Measurements from ENCODE around the gene CSRP1. TPM values are rescaled to one million over a fixed set of nuclear protein-coding genes. Genes with fewer than 3 reads are reported as not detected.

Gene CSRP1
- total and polyA plus RNA-seq, 2 of the 13 experiments (the other 11 are each of a cell fraction or from before 2014, with no cell fraction given), result 17.7 to 68.9 TPM

GRCh38 chr1:201495551-201496295 lies 11.2 kb downstream of the CSRP1 start (continued):
- TF ChIP-seq E2F5 (CRISPR knock-in tag; conservative IDR thresholded peaks at IDR 0.05) (no peak), MYNN (CRISPR knock-in tag; IDR thresholded peaks at IDR 0.05; ENCODE audit: low read depth) (no peak), ZNF556 (CRISPR knock-in tag; IDR thresholded peaks at IDR 0.05; ENCODE audit: borderline replicate concordance) (no peak), ZNF746 (CRISPR knock-in tag; IDR thresholded peaks at IDR 0.05) (no peak), TRAFD1 (CRISPR knock-in tag; IDR thresholded peaks at IDR 0.05; ENCODE audit: borderline replicate concordance) (no peak), MLX (CRISPR knock-in tag; IDR thresholded peaks at IDR 0.05) (0 out of 2 replicates have a peak, but pooled peaks have one; percentile 27), ARID5B (CRISPR knock-in tag; IDR thresholded peaks at IDR 0.05) (peak; percentile 46; the same call in 1 of the 2 replicates), ZFY (CRISPR knock-in tag; IDR thresholded peaks at IDR 0.05) (peak; percentile 67), MAZ (IDR thresholded peaks at IDR 0.05; ENCODE audit: borderline replicate concordance, low read depth, low read length) (no peak), MAZ (CRISPR knock-in tag; IDR thresholded peaks at IDR 0.05; ENCODE audit: low read depth) (no peak)
- TF ChIP-seq, protein P1, sequence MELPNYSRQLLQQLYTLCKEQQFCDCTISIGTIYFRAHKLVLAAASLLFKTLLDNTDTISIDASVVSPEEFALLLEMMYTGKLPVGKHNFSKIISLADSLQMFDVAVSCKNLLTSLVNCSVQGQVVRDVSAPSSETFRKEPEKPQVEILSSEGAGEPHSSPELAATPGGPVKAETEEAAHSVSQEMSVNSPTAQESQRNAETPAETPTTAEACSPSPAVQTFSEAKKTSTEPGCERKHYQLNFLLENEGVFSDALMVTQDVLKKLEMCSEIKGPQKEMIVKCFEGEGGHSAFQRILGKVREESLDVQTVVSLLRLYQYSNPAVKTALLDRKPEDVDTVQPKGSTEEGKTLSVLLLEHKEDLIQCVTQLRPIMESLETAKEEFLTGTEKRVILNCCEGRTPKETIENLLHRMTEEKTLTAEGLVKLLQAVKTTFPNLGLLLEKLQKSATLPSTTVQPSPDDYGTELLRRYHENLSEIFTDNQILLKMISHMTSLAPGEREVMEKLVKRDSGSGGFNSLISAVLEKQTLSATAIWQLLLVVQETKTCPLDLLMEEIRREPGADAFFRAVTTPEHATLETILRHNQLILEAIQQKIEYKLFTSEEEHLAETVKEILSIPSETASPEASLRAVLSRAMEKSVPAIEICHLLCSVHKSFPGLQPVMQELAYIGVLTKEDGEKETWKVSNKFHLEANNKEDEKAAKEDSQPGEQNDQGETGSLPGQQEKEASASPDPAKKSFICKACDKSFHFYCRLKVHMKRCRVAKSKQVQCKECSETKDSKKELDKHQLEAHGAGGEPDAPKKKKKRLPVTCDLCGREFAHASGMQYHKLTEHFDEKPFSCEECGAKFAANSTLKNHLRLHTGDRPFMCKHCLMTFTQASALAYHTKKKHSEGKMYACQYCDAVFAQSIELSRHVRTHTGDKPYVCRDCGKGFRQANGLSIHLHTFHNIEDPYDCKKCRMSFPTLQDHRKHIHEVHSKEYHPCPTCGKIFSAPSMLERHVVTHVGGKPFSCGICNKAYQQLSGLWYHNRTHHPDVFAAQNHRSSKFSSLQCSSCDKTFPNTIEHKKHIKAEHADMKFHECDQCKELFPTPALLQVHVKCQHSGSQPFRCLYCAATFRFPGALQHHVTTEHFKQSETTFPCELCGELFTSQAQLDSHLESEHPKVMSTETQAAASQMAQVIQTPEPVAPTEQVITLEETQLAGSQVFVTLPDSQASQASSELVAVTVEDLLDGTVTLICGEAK (IDR thresholded peaks at IDR 0.05), result no peak
- TF ChIP-seq, protein P1 (CRISPR knock-in tag; IDR thresholded peaks at IDR 0.05), result no peak
